Skin epidermis (tissue), 12 donors: ENCODE data around the gene KLRC2.
"Not testable (repeated sequence)": the region's sequence is repeated elsewhere in the genome, so short reads cannot be mapped to it uniquely, and the experiment has no call there.

Experiments used
- H3K27ac ChIP-seq, 21 experiments: fragments of 200-600 bp; sonication (generic) in 11 of 21; one replicate each; pipeline ENCODE4 v1.5.0; 2020; ENCODE audit warnings: mild to moderate bottlenecking in 3 of 21, inconsistent platforms in 2 of 21, moderate library complexity in 2 of 21
- H3K4me3 ChIP-seq, 7 experiments: fragments of 200-600 bp; sonication (generic) in 2 of 7; one replicate each; pipeline ENCODE4 v1.5.0; 2020; ENCODE audit warnings: inconsistent platforms in 2 of 7, mild to moderate bottlenecking in 2 of 7, moderate library complexity in 1 of 7

The KLRC2 gene

GRCh38 chr12:10435816-10436215, at the start of gene KLRC2:
Gene KLRC2 (minus strand): TSS chr12:10436010. CDS start chr12:10435986, 24 bp downstream.
- not testable (repeated sequence) for H3K27ac ChIP-seq, H3K4me3 ChIP-seq

- H3K27ac ChIP-seq, H3K4me3 ChIP-seq: not testable (repeated sequence)
These were observed 46.1 kb upstream of the KLRC2 start for GRCh38 chr12:10481901-10482300.

GRCh38 chr12:10472808-10473207, 37.0 kb upstream of the KLRC2 start:
- not testable (repeated sequence) for H3K27ac ChIP-seq, H3K4me3 ChIP-seq

GRCh38 chr12:10469701-10470100, 33.9 kb upstream of the KLRC2 start:
- Histone ChIP-seq H3K27ac (no peak overlapping the region), H3K4me3 (no peak overlapping the region)

- Histone ChIP-seq H3K27ac (no peak overlapping the region), H3K4me3 (no peak overlapping the region)
These were observed 30.5 kb upstream of the KLRC2 start for GRCh38 chr12:10466311-10466710.

GRCh38 chr12:10457760-10458159, 21.9 kb upstream of the KLRC2 start:
- H3K27ac ChIP-seq: no peak overlapping the region

GRCh38 chr12:10456856-10457255, 21.0 kb upstream of the KLRC2 start:
- H3K4me3 ChIP-seq: no peak overlapping the region
- no peak overlapping the region for H3K27ac ChIP-seq

More at GRCh38 chr12:10457760-10458159, 21.9 kb upstream of the KLRC2 start:
- H3K4me3 ChIP-seq: no peak overlapping the region

GRCh38 chr12:10455766-10456165, 20.0 kb upstream of the KLRC2 start:
- Histone ChIP-seq H3K4me3 (no peak overlapping the region), H3K27ac (no peak overlapping the region)

GRCh38 chr12:10454531-10454930, 18.7 kb upstream of the KLRC2 start:
- Histone ChIP-seq H3K4me3 (no peak overlapping the region), H3K27ac (no peak overlapping the region)

- Histone ChIP-seq H3K4me3 (no peak within 1 kb of the TSS), H3K27ac (no peak within 1 kb of the TSS)
These were observed 17.3 kb upstream of the KLRC2 start, which contains the start of gene KLRC1 for GRCh38 chr12:10453156-10453555. Gene KLRC1 (minus strand): TSS chr12:10453377. CDS start chr12:10451156, 2,221 bp downstream.

GRCh38 chr12:10448236-10448635, 12.4 kb upstream of the KLRC2 start:
- Histone ChIP-seq H3K27ac (no peak overlapping the region), H3K4me3 (no peak overlapping the region)

GRCh38 chr12:10446052-10446451, 10.2 kb upstream of the KLRC2 start:
- not testable (repeated sequence) for H3K27ac ChIP-seq, H3K4me3 ChIP-seq

- H3K27ac ChIP-seq, H3K4me3 ChIP-seq: not testable (repeated sequence)
These were observed 5.3 kb upstream of the KLRC2 start for GRCh38 chr12:10441144-10441543.

GRCh38 chr12:10439608-10440274, 3.9 kb upstream of the KLRC2 start:
- H3K4me3 ChIP-seq, H3K27ac ChIP-seq: not testable (repeated sequence)

- not testable (repeated sequence) for H3K4me3 ChIP-seq, H3K27ac ChIP-seq
These were observed 1.8 kb upstream of the KLRC2 start for GRCh38 chr12:10437601-10438000.

GRCh38 chr12:10430623-10431022, 5.2 kb downstream of the KLRC2 start:
- not testable (repeated sequence) for H3K27ac ChIP-seq, H3K4me3 ChIP-seq

- H3K27ac ChIP-seq, H3K4me3 ChIP-seq: not testable (repeated sequence)
These were observed 9.9 kb downstream of the KLRC2 start for GRCh38 chr12:10425938-10426337.

GRCh38 chr12:10424260-10424899, 11.4 kb downstream of the KLRC2 start:
- H3K4me3 ChIP-seq, H3K27ac ChIP-seq: not testable (repeated sequence)

GRCh38 chr12:10422159-10422558, 13.7 kb downstream of the KLRC2 start:
- H3K4me3 ChIP-seq, H3K27ac ChIP-seq: not testable (repeated sequence)

- H3K4me3 ChIP-seq, H3K27ac ChIP-seq: not testable (repeated sequence)
These were observed 15.5 kb downstream of the KLRC2 start, which contains the start of gene KLRC3 for GRCh38 chr12:10420334-10420733. Gene KLRC3 (minus strand): TSS chr12:10420595. CDS start chr12:10420550, 45 bp downstream.

- Histone ChIP-seq H3K4me3 (no peak within 1 kb of the TSS), H3K27ac (peak within 1 kb of the TSS in 1 of 21 experiments; percentile 69)
These were observed 26.4 kb downstream of the KLRC2 start, which contains the start of gene KLRC4 for GRCh38 chr12:10409392-10409791. Gene KLRC4 (minus strand): TSS chr12:10409757. CDS start chr12:10409575, 182 bp downstream.
